ENCODE data around the gene ACRBP. TPM values are rescaled to one million over a fixed set of nuclear protein-coding genes. Genes with fewer than 3 reads are reported as not detected.
A peak's percentile ranks its signal among the peaks of the same experiment; 100 is the strongest.

The ACRBP gene
- total RNA-seq (10 to 100 TPM; 13.9 to 16.3 TPM), polyA plus RNA-seq (under 1 TPM in 1 of 2 donors, not detected in 1; 0.25 TPM)

DNA sequence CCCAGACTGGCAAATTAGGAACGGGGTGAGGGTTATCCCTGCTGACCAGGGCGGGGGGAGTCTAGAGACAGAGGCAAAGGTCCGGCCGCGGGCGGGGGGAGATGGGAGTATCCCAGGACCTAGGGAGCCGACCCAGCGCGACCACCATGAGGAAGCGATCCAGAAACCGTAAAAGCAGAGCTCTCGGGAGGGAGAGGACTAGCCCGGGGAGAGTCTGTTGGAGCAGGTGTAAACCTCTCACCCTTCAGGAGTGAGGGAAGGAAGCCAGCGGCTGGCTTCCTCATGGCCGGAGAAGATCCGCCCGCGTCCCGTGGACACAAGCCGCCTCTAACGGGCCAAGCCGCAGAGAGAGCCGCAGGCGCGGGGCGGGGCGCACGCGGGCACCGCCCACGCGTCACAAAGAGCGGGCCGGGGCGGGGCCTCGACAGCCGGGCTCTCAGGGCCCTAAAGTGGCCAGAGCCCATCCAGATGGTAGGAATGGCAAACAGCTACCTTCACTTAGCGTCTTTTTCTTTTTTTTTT lies at the start of gene ACRBP:
TSS of gene ACRBP (minus strand) at position 350 of the 522 bp plus-strand sequence. CDS start at position 284, 66 bp downstream.
- H3K36me3 Mint-ChIP-seq, result peaks cover 34 to 40% of the 10 kb centered on the region in 2 donors
- intact Hi-C loops (cut with micrococcal nuclease), result no loop called here
- peaks cover 0 to 11% of the 10 kb centered on the region in 2 donors for H3K9me3 ChIP-seq (ENCODE audit: control insufficient read depth in 1 of 2, low read length in 2 of 2)
- peaks cover 5 to 16% (median 7%) of the 10 kb centered on the region in 4 donors for H3K4me1 Mint-ChIP-seq
- H3K27me3 ChIP-seq (ENCODE audit: insufficient read depth, low read length), result no peaks in the 10 kb centered on the region
- H3K9me3 Mint-ChIP-seq, result peaks cover 0 to 21% (median 8%) of the 10 kb centered on the region in 8 donors
- CTCF ChIA-PET (ENCODE audit: partially characterized antibody), result interaction anchor here (0.9 kb wide), 1 partner anchor 27 kb away, joined by 3 read pairs; no protein-coding TSS in a partner anchor
- no peak within 1 kb of the TSS for H3K27ac ChIP-seq (ENCODE audit: low read depth, low read length)
- H3K4me1 ChIP-seq (ENCODE audit: insufficient read depth, low read length), result peaks cover 9% of the 10 kb centered on the region
- DNase-seq, result no peak
- H3K27ac Mint-ChIP-seq, result peak within 1 kb of the TSS in 2 of 7 donors; percentile 43 to 46
- H3K36me3 ChIP-seq (ENCODE audit: insufficient read depth, low read length), result peaks cover 19% of the 10 kb centered on the region
- POLR2A ChIA-PET (ENCODE audit: partially characterized antibody), result interaction anchor here (0.5 to 1.5 kb wide), 3 partner anchors 15 to 44 kb away, joined by 3 to 4 read pairs (median 3); no protein-coding TSS in a partner anchor
- peaks cover 0 to 5% of the 10 kb centered on the region in 2 donors for H3K27me3 Mint-ChIP-seq
- H3K4me3 ChIP-seq (ENCODE audit: low read length in 2 of 2), result no peak within 1 kb of the TSS
- H3K4me3 Mint-ChIP-seq, result peak within 1 kb of the TSS; percentile 17 to 77 (median 48)

DNA sequence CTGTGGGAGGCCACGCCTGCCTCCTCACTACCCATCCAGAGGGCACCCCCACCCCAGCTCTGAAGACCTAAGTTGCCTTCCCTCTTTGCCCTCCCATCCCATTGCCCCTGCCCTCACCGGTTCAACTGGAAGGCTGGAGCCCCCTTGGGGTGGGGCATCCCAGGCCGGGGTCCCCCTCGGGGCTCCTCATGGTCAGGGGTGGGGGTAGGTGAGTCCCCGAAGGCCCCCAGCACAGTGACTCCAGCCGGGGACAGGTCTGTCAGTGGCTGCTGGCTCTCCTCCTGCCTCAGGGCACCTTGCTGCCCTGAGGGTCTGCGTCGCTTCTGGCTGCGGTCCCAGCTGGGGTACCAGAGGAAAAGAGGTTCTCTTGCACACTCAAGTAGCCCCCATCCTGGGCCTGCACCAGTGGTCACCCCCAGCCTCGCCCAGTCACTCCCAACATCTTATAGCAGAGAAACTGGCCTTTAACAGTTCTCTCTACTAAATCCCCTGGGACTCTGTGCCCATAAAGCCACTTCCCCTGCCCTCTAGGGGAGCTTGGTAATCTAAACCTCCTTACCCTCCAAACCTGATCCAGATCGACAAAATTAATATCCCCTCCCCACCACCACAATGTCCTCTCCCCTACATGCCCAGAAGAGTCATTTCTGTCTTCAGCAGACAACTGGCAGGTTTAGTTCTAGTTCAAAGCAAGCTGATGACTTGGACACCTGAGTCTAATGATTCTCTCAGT lies 48.2 kb upstream of the ACRBP start:
- H3K9me3 Mint-ChIP-seq, result no peaks in the 10 kb centered on the region
- CTCF ChIA-PET (ENCODE audit: partially characterized antibody), result interaction anchor here (0.6 to 1.0 kb wide), 3 partner anchors 10 to 80 kb away, joined by 3 read pairs; no protein-coding TSS in a partner anchor
- POLR2A ChIA-PET (ENCODE audit: partially characterized antibody), result interaction anchor here (1.1 kb wide), 1 partner anchor 57 kb away, joined by 3 read pairs; no protein-coding TSS in a partner anchor

DNA sequence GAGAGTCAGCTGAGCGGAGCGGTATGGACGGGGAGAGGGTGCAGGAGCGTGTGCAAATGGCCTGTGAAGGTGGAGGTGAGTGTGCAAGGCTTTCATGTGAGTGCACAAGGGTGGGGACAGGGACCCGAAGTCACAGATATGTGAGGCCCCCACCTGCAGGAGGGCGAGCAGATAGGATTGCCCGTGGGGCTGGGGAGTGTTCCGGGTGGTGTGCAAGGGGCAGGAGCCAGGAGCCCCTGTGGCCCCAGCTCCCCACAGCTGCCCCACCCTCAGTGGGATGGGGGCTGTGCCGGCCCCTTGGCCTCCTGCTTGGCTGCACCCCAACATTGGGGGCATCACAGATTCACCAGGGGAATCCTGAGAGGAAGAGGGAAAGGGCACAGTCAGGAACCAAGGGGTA lies 47.5 kb upstream of the ACRBP start:
- no peaks in the 10 kb centered on the region for H3K27me3 ChIP-seq (ENCODE audit: insufficient read depth, low read length)
- no peak overlapping the region for H3K4me3 ChIP-seq (ENCODE audit: low read length in 2 of 2)
- Mint-ChIP-seq H3K4me3 (no peak overlapping the region), H3K36me3 (peaks cover 0 to 4% of the 10 kb centered on the region in 2 donors), H3K4me1 (peaks cover 13 to 28% (median 19%) of the 10 kb centered on the region in 4 donors), H3K9me3 (no peaks in the 10 kb centered on the region), H3K27me3 (peaks cover 3% of the 10 kb centered on the region in 2 donors), H3K27ac (peak overlapping the region in 3 of 7 donors; percentile 36 to 83 (median 67))
- H3K4me1 ChIP-seq (ENCODE audit: insufficient read depth, low read length), result peaks cover 26% of the 10 kb centered on the region
- CTCF ChIA-PET (ENCODE audit: partially characterized antibody), result no interaction called here
- H3K9me3 ChIP-seq (ENCODE audit: control insufficient read depth in 1 of 2, low read length in 2 of 2), result no peaks in the 10 kb centered on the region
- H3K36me3 ChIP-seq (ENCODE audit: insufficient read depth, low read length), result no peaks in the 10 kb centered on the region
- H3K27ac ChIP-seq (ENCODE audit: low read depth, low read length), result no peak overlapping the region
- POLR2A ChIA-PET (ENCODE audit: partially characterized antibody), result interaction anchor here (1.1 kb wide), 1 partner anchor 57 kb away, joined by 3 read pairs; no protein-coding TSS in a partner anchor
- intact Hi-C loops (cut with micrococcal nuclease), result no loop called here
- no peak for DNase-seq

More for the DNA sequence above, 48.2 kb upstream of the ACRBP start:
- H3K4me3 Mint-ChIP-seq, result peak overlapping the region in 1 of 8 donors; percentile 30
- H3K27me3 Mint-ChIP-seq, result peaks cover 3 to 4% of the 10 kb centered on the region in 2 donors
- H3K27me3 ChIP-seq (ENCODE audit: insufficient read depth, low read length), result no peaks in the 10 kb centered on the region
- intact Hi-C loops (cut with micrococcal nuclease), result no loop called here
- peaks cover 6 to 20% (median 14%) of the 10 kb centered on the region in 4 donors for H3K4me1 Mint-ChIP-seq
- no peak for DNase-seq
- peak overlapping the region in 4 of 7 donors; percentile 14 to 56 (median 31) for H3K27ac Mint-ChIP-seq
- H3K36me3 Mint-ChIP-seq, result peaks cover 0 to 4% of the 10 kb centered on the region in 2 donors
- H3K4me3 ChIP-seq (ENCODE audit: low read length in 2 of 2), result no peak overlapping the region
- no peaks in the 10 kb centered on the region for H3K36me3 ChIP-seq (ENCODE audit: insufficient read depth, low read length)
- H3K9me3 ChIP-seq (ENCODE audit: control insufficient read depth in 1 of 2, low read length in 2 of 2), result no peaks in the 10 kb centered on the region
- peaks cover 20% of the 10 kb centered on the region for H3K4me1 ChIP-seq (ENCODE audit: insufficient read depth, low read length)
- H3K27ac ChIP-seq (ENCODE audit: low read depth, low read length), result no peak overlapping the region

DNA sequence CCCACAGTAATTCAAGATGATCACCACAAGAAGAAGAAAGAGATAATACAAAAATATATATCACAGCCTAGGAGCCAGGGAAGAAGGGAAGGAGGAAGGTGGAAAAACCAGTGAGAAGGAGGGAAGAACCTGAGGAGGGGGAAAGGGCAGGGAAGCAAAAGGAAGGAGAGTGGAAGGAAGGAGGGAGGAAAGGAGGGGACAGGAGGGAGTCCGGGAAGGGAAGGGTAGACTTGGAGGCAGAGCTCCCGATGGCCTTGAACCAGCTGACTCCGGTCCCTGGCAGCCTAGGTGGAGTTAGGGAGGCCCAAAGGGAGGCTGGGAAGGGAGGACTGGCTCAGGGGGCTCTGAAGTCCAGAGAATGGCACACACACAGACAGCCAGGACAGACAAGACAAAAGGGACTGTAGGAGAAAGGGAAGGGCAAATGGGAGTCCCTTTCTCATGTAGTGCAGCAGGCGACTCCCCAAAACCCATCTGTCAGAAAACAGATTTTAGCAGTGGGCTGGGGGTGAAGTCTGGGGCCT lies 46.7 kb upstream of the ACRBP start:
- H3K27me3 ChIP-seq (ENCODE audit: insufficient read depth, low read length), result no peaks in the 10 kb centered on the region
- H3K9me3 ChIP-seq (ENCODE audit: control insufficient read depth in 1 of 2, low read length in 2 of 2), result no peaks in the 10 kb centered on the region
- H3K4me1 ChIP-seq (ENCODE audit: insufficient read depth, low read length), result peaks cover 21% of the 10 kb centered on the region
- no peaks in the 10 kb centered on the region for H3K36me3 ChIP-seq (ENCODE audit: insufficient read depth, low read length)
- DNase-seq, result no peak
- intact Hi-C loops (cut with micrococcal nuclease), result no loop called here
- no peak overlapping the region for H3K4me3 ChIP-seq (ENCODE audit: low read length in 2 of 2)
- Mint-ChIP-seq H3K4me3 (no peak overlapping the region), H3K27me3 (no peaks in the 10 kb centered on the region), H3K27ac (peak overlapping the region in 1 of 7 donors; percentile 17), H3K36me3 (peaks cover 0 to 11% of the 10 kb centered on the region in 2 donors), H3K9me3 (no peaks in the 10 kb centered on the region), H3K4me1 (peaks cover 12 to 25% (median 17%) of the 10 kb centered on the region in 4 donors)
- CTCF ChIA-PET (ENCODE audit: partially characterized antibody), result no interaction called here
- POLR2A ChIA-PET (ENCODE audit: partially characterized antibody), result interaction anchor here (0.5 to 1.4 kb wide), 2 partner anchors 158 to 177 kb away, joined by 3 read pairs; partner anchors contain the start of gene USP5
- no peak overlapping the region for H3K27ac ChIP-seq (ENCODE audit: low read depth, low read length)

DNA sequence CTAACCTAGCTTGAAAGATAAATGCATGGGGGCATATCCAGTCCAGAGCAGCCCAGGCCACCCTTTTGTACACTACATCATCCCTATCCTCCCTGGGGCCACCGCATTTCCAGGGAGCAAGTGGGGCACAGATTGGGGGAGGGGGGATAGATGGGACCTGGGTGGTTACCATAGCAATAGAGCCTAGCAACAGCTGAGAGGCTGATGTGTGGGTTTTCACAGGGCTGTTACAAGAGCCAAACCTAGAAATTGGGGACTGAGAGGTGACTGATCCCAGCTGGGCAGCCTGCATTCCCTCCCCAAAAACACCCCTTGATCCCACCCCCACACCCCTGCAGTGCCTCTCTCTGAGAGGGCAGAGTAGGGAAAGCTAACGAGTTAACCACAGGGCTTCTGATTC lies 45.7 kb upstream of the ACRBP start:
- Mint-ChIP-seq H3K4me1 (peaks cover 13 to 27% (median 19%) of the 10 kb centered on the region in 4 donors), H3K9me3 (no peaks in the 10 kb centered on the region), H3K27ac (peak overlapping the region in 3 of 7 donors; percentile 57 to 83 (median 66)), H3K36me3 (peaks cover 0 to 16% of the 10 kb centered on the region in 2 donors), H3K27me3 (no peaks in the 10 kb centered on the region), H3K4me3 (peak overlapping the region in 1 of 8 donors; percentile 4)
- no peak overlapping the region for H3K27ac ChIP-seq (ENCODE audit: low read depth, low read length)
- no peak overlapping the region for H3K4me3 ChIP-seq (ENCODE audit: low read length in 2 of 2)
- no peaks in the 10 kb centered on the region for H3K36me3 ChIP-seq (ENCODE audit: insufficient read depth, low read length)
- CTCF ChIA-PET (ENCODE audit: partially characterized antibody), result interaction anchor here (0.8 to 1.6 kb wide), 2 partner anchors 9 to 73 kb away, joined by 3 to 4 read pairs; no protein-coding TSS in a partner anchor
- no peak for DNase-seq
- no peaks in the 10 kb centered on the region for H3K9me3 ChIP-seq (ENCODE audit: control insufficient read depth in 1 of 2, low read length in 2 of 2)
- POLR2A ChIA-PET (ENCODE audit: partially characterized antibody), result interaction anchor here (1.4 to 3.3 kb wide), 3 partner anchors 29 to 159 kb away, joined by 3 to 13 read pairs (median 5); partner anchors contain the start of genes COPS7A and USP5
- intact Hi-C loops (cut with micrococcal nuclease), result no loop called here
- H3K27me3 ChIP-seq (ENCODE audit: insufficient read depth, low read length), result no peaks in the 10 kb centered on the region
- peaks cover 27% of the 10 kb centered on the region for H3K4me1 ChIP-seq (ENCODE audit: insufficient read depth, low read length)

DNA sequence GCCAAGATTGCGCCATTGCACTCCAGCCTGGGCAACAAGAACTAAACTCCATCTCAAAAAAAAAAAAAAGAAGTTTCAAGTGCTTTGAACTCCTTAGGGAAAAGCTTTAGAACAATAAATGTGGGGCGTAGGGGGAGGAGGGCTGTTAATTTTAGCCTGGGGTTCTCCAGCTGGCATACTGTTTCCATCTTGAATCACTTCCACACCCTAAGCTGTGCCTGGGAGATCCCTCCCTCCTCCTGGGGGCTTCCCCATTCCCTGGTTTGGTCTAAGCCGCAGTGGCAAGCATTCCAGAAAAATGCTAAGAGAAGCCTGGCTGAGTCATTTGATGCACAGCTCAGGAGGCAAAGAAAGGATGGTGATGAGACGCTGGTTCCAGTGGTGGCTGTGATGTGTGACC lies 44.2 kb upstream of the ACRBP start:
- Histone ChIP-seq H3K36me3 (ENCODE audit: insufficient read depth, low read length) (no peaks in the 10 kb centered on the region), H3K9me3 (ENCODE audit: control insufficient read depth in 1 of 2, low read length in 2 of 2) (no peaks in the 10 kb centered on the region), H3K4me1 (ENCODE audit: insufficient read depth, low read length) (peaks cover 41% of the 10 kb centered on the region), H3K27me3 (ENCODE audit: insufficient read depth, low read length) (no peaks in the 10 kb centered on the region), H3K4me3 (ENCODE audit: low read length in 2 of 2) (no peak overlapping the region), H3K27ac (ENCODE audit: low read depth, low read length) (no peak overlapping the region)
- intact Hi-C loops (cut with micrococcal nuclease), result no loop called here
- POLR2A ChIA-PET (ENCODE audit: partially characterized antibody), result interaction anchor here (0.7 to 3.3 kb wide), 5 partner anchors 28 to 83 kb away, joined by 3 to 13 read pairs (median 4); partner anchors contain the start of genes COPS7A, ING4 and MLF2
- Mint-ChIP-seq H3K4me1 (peaks cover 27 to 39% (median 32%) of the 10 kb centered on the region in 4 donors), H3K27ac (peak overlapping the region in 5 of 7 donors; percentile 12 to 48 (median 30)), H3K27me3 (no peaks in the 10 kb centered on the region), H3K36me3 (peaks cover 0 to 26% of the 10 kb centered on the region in 2 donors), H3K9me3 (no peaks in the 10 kb centered on the region), H3K4me3 (peak overlapping the region in 1 of 8 donors; percentile 72)
- no peak for DNase-seq
- CTCF ChIA-PET (ENCODE audit: partially characterized antibody), result interaction anchor here (1.4 kb wide), 1 partner anchor 32 kb away, joined by 3 read pairs; the partner anchor contains the start of gene COPS7A

All from CD4-positive, alpha-beta memory T cell (primary cell).